Measurements from ENCODE around the gene AIG1. TPM values are rescaled to one million over a fixed set of nuclear protein-coding genes. Genes with fewer than 3 reads are reported as not detected.

The AIG1 gene
- total RNA-seq, 1 experiment from 2014 or later, result 51.1 TPM

DNA sequence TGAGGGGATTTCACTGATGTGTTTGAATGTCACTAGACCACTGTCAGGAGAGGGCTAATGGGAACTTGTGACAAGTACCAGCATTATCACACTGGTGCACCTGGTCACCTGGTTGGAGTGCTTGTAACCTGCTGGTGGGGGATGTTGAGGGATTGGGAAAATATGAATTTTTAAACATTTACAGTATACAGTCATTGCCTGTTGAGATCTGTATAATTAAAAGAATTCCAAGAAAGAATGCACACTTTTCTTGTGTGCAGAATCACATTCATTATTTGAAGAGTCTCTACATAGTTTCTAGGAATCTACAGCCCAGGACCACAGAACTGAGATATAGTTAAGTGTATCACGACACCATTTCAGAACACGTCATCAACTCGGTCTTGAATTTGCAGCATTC is 118.4 kb downstream of the AIG1 start:
- ChIA-PET POLR2A (no interaction called here), CTCF (no interaction called here), RAD21 (ENCODE audit: low non-redundant PET in 1 of 2, low total read pairs in 2 of 2, uncharacterized antibody in 2 of 2, unreplicated experiment in 2 of 2) (no interaction called here)
- no peak for ATAC-seq
- H3K4me3 ChIP-seq (replicated peaks in 1 of 2; ENCODE audit: low read depth in 1 of 2, low read length in 2 of 2), result no peak overlapping the region
- no peak for DNase-seq (ENCODE audit: low read depth, low spot score)
- no peaks in the 10 kb centered on the region for H3K36me3 ChIP-seq (ENCODE audit: control insufficient read depth in 1 of 2, insufficient read depth in 2 of 2, low read length in 2 of 2)
- no peak overlapping the region for H3K4me2 ChIP-seq (ENCODE audit: low read length)
- H3K27me3 ChIP-seq (ENCODE audit: insufficient read depth, low read length), result no peaks in the 10 kb centered on the region
- no TSS peak for BruUV-seq (replicated peaks)
- H3K9me2 ChIP-seq (ENCODE audit: insufficient read depth), result no peaks in the 10 kb centered on the region
- peaks cover 12 to 13% of the 10 kb centered on the region in 2 experiments; a peak in 3 of 4 replicates for H3K4me1 ChIP-seq (ENCODE audit: control insufficient read depth in 1 of 2, insufficient read depth in 2 of 2, low read length in 2 of 2)
- no peaks in the 10 kb centered on the region for H4K20me1 ChIP-seq (ENCODE audit: insufficient read depth)
- no peak overlapping the region for H2AFZ ChIP-seq (ENCODE audit: low read depth, low read length, poor library complexity, severe bottlenecking)
- TF ChIP-seq CEBPB (IDR thresholded peaks at IDR 0.05; ENCODE audit: low read depth) (no peak), TCF7L2 (IDR thresholded peaks at IDR 0.05; ENCODE audit: borderline replicate concordance, extremely low read depth, insufficient read depth, insufficient read length) (no peak), FOSL1 (IDR thresholded peaks at IDR 0.05; ENCODE audit: low read depth) (no peak), RAD21 (IDR thresholded peaks at IDR 0.05; ENCODE audit: low read depth) (no peak), POLR2A (IDR thresholded peaks at IDR 0.05; ENCODE audit: borderline replicate concordance, extremely low read depth, insufficient read depth, insufficient read length) (no peak), EGR1 (IDR thresholded peaks at IDR 0.05; ENCODE audit: low read depth) (no peak), SP1 (IDR thresholded peaks at IDR 0.05; ENCODE audit: low read depth) (no peak), JUND (IDR thresholded peaks at IDR 0.05) (no peak), SIN3A (IDR thresholded peaks at IDR 0.05; ENCODE audit: low read depth) (no peak), ZFX (IDR thresholded peaks at IDR 0.05) (no peak)
- TF ChIP-seq, protein P1, sequence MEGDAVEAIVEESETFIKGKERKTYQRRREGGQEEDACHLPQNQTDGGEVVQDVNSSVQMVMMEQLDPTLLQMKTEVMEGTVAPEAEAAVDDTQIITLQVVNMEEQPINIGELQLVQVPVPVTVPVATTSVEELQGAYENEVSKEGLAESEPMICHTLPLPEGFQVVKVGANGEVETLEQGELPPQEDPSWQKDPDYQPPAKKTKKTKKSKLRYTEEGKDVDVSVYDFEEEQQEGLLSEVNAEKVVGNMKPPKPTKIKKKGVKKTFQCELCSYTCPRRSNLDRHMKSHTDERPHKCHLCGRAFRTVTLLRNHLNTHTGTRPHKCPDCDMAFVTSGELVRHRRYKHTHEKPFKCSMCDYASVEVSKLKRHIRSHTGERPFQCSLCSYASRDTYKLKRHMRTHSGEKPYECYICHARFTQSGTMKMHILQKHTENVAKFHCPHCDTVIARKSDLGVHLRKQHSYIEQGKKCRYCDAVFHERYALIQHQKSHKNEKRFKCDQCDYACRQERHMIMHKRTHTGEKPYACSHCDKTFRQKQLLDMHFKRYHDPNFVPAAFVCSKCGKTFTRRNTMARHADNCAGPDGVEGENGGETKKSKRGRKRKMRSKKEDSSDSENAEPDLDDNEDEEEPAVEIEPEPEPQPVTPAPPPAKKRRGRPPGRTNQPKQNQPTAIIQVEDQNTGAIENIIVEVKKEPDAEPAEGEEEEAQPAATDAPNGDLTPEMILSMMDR (IDR thresholded peaks at IDR 0.05 in 2 of 3, conservative IDR thresholded peaks at IDR 0.05 in 1 of 3; ENCODE audit: borderline replicate concordance in 1 of 3, insufficient read depth in 1 of 3, low read depth in 2 of 3, low read length in 2 of 3), result no peak
- TF ChIP-seq, protein P2, sequence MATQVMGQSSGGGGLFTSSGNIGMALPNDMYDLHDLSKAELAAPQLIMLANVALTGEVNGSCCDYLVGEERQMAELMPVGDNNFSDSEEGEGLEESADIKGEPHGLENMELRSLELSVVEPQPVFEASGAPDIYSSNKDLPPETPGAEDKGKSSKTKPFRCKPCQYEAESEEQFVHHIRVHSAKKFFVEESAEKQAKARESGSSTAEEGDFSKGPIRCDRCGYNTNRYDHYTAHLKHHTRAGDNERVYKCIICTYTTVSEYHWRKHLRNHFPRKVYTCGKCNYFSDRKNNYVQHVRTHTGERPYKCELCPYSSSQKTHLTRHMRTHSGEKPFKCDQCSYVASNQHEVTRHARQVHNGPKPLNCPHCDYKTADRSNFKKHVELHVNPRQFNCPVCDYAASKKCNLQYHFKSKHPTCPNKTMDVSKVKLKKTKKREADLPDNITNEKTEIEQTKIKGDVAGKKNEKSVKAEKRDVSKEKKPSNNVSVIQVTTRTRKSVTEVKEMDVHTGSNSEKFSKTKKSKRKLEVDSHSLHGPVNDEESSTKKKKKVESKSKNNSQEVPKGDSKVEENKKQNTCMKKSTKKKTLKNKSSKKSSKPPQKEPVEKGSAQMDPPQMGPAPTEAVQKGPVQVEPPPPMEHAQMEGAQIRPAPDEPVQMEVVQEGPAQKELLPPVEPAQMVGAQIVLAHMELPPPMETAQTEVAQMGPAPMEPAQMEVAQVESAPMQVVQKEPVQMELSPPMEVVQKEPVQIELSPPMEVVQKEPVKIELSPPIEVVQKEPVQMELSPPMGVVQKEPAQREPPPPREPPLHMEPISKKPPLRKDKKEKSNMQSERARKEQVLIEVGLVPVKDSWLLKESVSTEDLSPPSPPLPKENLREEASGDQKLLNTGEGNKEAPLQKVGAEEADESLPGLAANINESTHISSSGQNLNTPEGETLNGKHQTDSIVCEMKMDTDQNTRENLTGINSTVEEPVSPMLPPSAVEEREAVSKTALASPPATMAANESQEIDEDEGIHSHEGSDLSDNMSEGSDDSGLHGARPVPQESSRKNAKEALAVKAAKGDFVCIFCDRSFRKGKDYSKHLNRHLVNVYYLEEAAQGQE (IDR thresholded peaks at IDR 0.05; ENCODE audit: low read depth), result no peak
- TF ChIP-seq, protein P3, sequence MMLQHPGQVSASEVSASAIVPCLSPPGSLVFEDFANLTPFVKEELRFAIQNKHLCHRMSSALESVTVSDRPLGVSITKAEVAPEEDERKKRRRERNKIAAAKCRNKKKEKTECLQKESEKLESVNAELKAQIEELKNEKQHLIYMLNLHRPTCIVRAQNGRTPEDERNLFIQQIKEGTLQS (IDR thresholded peaks at IDR 0.05), result no peak
- TF ChIP-seq, protein P4, sequence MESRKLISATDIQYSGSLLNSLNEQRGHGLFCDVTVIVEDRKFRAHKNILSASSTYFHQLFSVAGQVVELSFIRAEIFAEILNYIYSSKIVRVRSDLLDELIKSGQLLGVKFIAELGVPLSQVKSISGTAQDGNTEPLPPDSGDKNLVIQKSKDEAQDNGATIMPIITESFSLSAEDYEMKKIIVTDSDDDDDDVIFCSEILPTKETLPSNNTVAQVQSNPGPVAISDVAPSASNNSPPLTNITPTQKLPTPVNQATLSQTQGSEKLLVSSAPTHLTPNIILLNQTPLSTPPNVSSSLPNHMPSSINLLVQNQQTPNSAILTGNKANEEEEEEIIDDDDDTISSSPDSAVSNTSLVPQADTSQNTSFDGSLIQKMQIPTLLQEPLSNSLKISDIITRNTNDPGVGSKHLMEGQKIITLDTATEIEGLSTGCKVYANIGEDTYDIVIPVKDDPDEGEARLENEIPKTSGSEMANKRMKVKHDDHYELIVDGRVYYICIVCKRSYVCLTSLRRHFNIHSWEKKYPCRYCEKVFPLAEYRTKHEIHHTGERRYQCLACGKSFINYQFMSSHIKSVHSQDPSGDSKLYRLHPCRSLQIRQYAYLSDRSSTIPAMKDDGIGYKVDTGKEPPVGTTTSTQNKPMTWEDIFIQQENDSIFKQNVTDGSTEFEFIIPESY (IDR thresholded peaks at IDR 0.05; ENCODE audit: extremely low read depth, insufficient replicate concordance, low read length), result no peak
- TF ChIP-seq, protein P5, sequence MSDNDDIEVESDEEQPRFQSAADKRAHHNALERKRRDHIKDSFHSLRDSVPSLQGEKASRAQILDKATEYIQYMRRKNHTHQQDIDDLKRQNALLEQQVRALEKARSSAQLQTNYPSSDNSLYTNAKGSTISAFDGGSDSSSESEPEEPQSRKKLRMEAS (IDR thresholded peaks at IDR 0.05), result no peak
- intact Hi-C loops (cut with micrococcal nuclease), result no loop called here
- H3K27ac ChIP-seq (ENCODE audit: low read depth, low read length), result no peak overlapping the region
- no peaks in the 10 kb centered on the region for H3K79me2 ChIP-seq (ENCODE audit: insufficient read depth, low read length)
- no peak overlapping the region for H3K9ac ChIP-seq (ENCODE audit: low read length)
- H3K9me3 ChIP-seq (ENCODE audit: control insufficient read depth in 1 of 2, insufficient read depth in 1 of 2, low read depth in 1 of 2, low read length in 2 of 2), result no peaks in the 10 kb centered on the region
